HS-5 (cell line): ENCODE results near the gene ABHD16A.

Experiments
- DNase-seq: peaks from one replicate; pipeline ENCODE4 v3.0.0-alpha.2; 2012; ENCODE audit warnings: low read depth

The ABHD16A gene

DNA sequence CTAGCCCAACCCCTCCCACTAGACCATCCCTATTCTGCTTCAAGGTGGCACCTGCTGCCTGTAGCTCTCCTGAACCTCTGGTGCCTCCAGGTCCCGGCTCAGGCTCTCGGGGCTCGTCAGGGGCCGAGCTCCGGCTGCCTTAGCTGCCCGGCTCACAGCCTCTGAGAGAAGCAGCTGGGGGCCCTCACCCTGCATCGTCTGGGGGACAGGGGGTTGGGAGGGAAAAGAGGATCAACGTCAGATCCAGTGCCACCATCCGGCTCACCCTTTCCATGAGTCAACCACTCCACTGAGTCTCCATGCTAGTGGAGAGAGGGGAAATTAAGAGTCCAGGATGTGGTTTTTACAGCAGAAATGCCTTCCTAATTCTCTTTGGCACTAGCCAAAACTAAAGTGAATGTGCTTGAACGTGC lies 63.7 kb downstream of the ABHD16A start:
- no peak for DNase-seq

DNA sequence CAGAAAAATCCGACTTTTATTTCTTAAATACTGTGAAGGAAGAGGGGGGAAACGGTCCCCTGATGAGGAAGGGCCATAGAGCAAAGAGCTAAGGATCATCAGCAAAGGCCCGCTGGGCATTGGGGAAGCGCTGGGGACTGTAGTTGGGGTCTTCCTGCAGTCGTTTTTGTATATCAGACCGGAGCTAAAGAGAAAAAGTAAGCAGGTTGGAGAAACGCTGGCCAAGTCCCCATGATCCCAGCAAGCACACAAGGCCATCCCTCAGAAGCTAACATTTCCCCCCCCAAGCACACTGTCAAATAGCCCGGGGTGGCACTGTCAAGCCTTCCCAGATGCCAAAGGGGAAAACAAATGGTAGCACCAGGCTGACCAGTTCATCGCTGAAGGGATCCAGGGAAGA lies 64.1 kb downstream of the ABHD16A start:
- DNase-seq: no peak
